ENCODE results near the gene TOR4A.

TOR4A gene

GRCh38 chr9:137275203-137275587 is 2.3 kb upstream of the TOR4A start:
- no peak for DNase-seq
- no peak for TF ChIP-seq CTCF (IDR thresholded peaks at IDR 0.05)
- H3K4me3 Mint-ChIP-seq = no peak overlapping the region
- peaks cover 9% of the 10 kb centered on the region for H3K36me3 Mint-ChIP-seq (ENCODE audit: low read depth)
- peaks cover 34% of the 10 kb centered on the region for H3K4me1 Mint-ChIP-seq
- H3K9me3 Mint-ChIP-seq = no peaks in the 10 kb centered on the region
- H3K27ac Mint-ChIP-seq = peak overlapping the region; percentile 36
- H3K27me3 Mint-ChIP-seq (ENCODE audit: low read depth, poor library complexity) = no peaks in the 10 kb centered on the region

GRCh38 chr9:137275588-137276472 is 1.7 kb upstream of the TOR4A start:
- H3K36me3 Mint-ChIP-seq (ENCODE audit: low read depth) = peaks cover 9% of the 10 kb centered on the region
- no peak overlapping the region for H3K4me3 Mint-ChIP-seq
- H3K27ac Mint-ChIP-seq = no peak overlapping the region
- DNase-seq = no peak
- H3K27me3 Mint-ChIP-seq (ENCODE audit: low read depth, poor library complexity) = no peaks in the 10 kb centered on the region
- no peak for TF ChIP-seq CTCF (IDR thresholded peaks at IDR 0.05)
- no peaks in the 10 kb centered on the region for H3K9me3 Mint-ChIP-seq
- peaks cover 34% of the 10 kb centered on the region for H3K4me1 Mint-ChIP-seq

- TF ChIP-seq CTCF (IDR thresholded peaks at IDR 0.05) = no peak
- Mint-ChIP-seq H3K9me3 (no peaks in the 10 kb centered on the region), H3K36me3 (ENCODE audit: low read depth) (peaks cover 6% of the 10 kb centered on the region), H3K4me1 (peaks cover 34% of the 10 kb centered on the region), H3K4me3 (no peak overlapping the region), H3K27ac (peak overlapping the region; percentile 75), H3K27me3 (ENCODE audit: low read depth, poor library complexity) (peaks cover 5% of the 10 kb centered on the region)
- no peak for DNase-seq
Observed at GRCh38 chr9:137276473-137277328, 825 bp upstream of the TOR4A start.

GRCh38 chr9:137278061-137278701 is 655 bp downstream of the TOR4A start:
- no peak for TF ChIP-seq CTCF (IDR thresholded peaks at IDR 0.05)
- Mint-ChIP-seq H3K4me3 (no peak overlapping the region), H3K9me3 (no peaks in the 10 kb centered on the region), H3K4me1 (peaks cover 38% of the 10 kb centered on the region), H3K36me3 (ENCODE audit: low read depth) (peaks cover 10% of the 10 kb centered on the region), H3K27me3 (ENCODE audit: low read depth, poor library complexity) (peaks cover 20% of the 10 kb centered on the region), H3K27ac (no peak overlapping the region)
- no peak for DNase-seq

- Mint-ChIP-seq H3K27ac (no peak overlapping the region), H3K4me3 (no peak overlapping the region), H3K27me3 (ENCODE audit: low read depth, poor library complexity) (peaks cover 25% of the 10 kb centered on the region), H3K9me3 (no peaks in the 10 kb centered on the region), H3K4me1 (peaks cover 38% of the 10 kb centered on the region), H3K36me3 (ENCODE audit: low read depth) (peaks cover 4% of the 10 kb centered on the region)
- no peak for TF ChIP-seq CTCF (IDR thresholded peaks at IDR 0.05)
- DNase-seq = no peak
Observed at GRCh38 chr9:137278721-137279711, 1.5 kb downstream of the TOR4A start.

All from nephron progenitor cell (in vitro differentiated cells).